Measurements from ENCODE around the gene PIP5K1B. TPM values are rescaled to one million over a fixed set of nuclear protein-coding genes. Genes with fewer than 3 reads are reported as not detected.

The PIP5K1B gene
- total and polyA plus RNA-seq, 7 donors: 10.3 to 72.6 (median 23.5) TPM

- TF ChIP-seq POLR2AphosphoS5 (IDR thresholded peaks at IDR 0.05) (peak in 1 of 4 donors; percentile 15), CTCF (IDR thresholded peaks at IDR 0.05) (no peak), POLR2A (IDR thresholded peaks at IDR 0.05) (no peak)
- 79% methylated on average over 3 of the region's 3 CpGs for WGBS, 2 donors
- intact Hi-C loops (cut with DNase I): no loop called here
- no peaks in the 10 kb centered on the region for H3K9me3 ChIP-seq
- H3K27me3 ChIP-seq: no peaks in the 10 kb centered on the region
- H3K4me3 ChIP-seq: no peak overlapping the region
- peaks cover 0 to 21% (median 11%) of the 10 kb centered on the region in 4 donors for H3K4me1 ChIP-seq
- DNase-seq: no peak
- no peak overlapping the region for H3K27ac ChIP-seq
- no peaks in the 10 kb centered on the region for H3K36me3 ChIP-seq
These were observed 44.6 kb downstream of the PIP5K1B start for GRCh38 chr9:68749579-68750159.

- Histone ChIP-seq H3K27ac (peak overlapping the region in 1 of 4 donors; percentile 25), H3K4me1 (peaks cover 0 to 21% (median 11%) of the 10 kb centered on the region in 4 donors), H3K27me3 (no peaks in the 10 kb centered on the region), H3K36me3 (no peaks in the 10 kb centered on the region), H3K4me3 (no peak overlapping the region), H3K9me3 (no peaks in the 10 kb centered on the region)
- intact Hi-C loops (cut with DNase I): no loop called here
- 75 to 89% methylated on average over 6 of the region's 6 CpGs for WGBS, 2 donors
- TF ChIP-seq EP300 (IDR thresholded peaks at IDR 0.05): no peak
- no peak for TF ChIP-seq CTCF (IDR thresholded peaks at IDR 0.05)
- no peak for TF ChIP-seq POLR2AphosphoS5 (IDR thresholded peaks at IDR 0.05)
- no peak for TF ChIP-seq POLR2A (IDR thresholded peaks at IDR 0.05)
- DNase-seq: no peak
These were observed 45.2 kb downstream of the PIP5K1B start for GRCh38 chr9:68750255-68750654.

- intact Hi-C loops (cut with DNase I): no loop called here
These were observed 45.7 kb downstream of the PIP5K1B start for GRCh38 chr9:68750786-68751185.

GRCh38 chr9:68751556-68751955, 46.5 kb downstream of the PIP5K1B start:
- DNase-seq: no peak
- H3K27ac ChIP-seq: no peak overlapping the region
- H3K4me1 ChIP-seq: peaks cover 0 to 18% (median 8%) of the 10 kb centered on the region in 4 donors
- no peaks in the 10 kb centered on the region for H3K9me3 ChIP-seq
- H3K36me3 ChIP-seq: no peaks in the 10 kb centered on the region
- TF ChIP-seq CTCF (IDR thresholded peaks at IDR 0.05) (no peak), POLR2AphosphoS5 (IDR thresholded peaks at IDR 0.05) (no peak), EP300 (IDR thresholded peaks at IDR 0.05) (no peak), POLR2A (IDR thresholded peaks at IDR 0.05) (no peak)
- H3K4me3 ChIP-seq: no peak overlapping the region
- no peaks in the 10 kb centered on the region for H3K27me3 ChIP-seq
- intact Hi-C loops (cut with DNase I): no loop called here

More at GRCh38 chr9:68750786-68751185, 45.7 kb downstream of the PIP5K1B start:
- Histone ChIP-seq H3K4me3 (no peak overlapping the region), H3K27me3 (no peaks in the 10 kb centered on the region), H3K4me1 (peaks cover 0 to 21% (median 11%) of the 10 kb centered on the region in 4 donors), H3K9me3 (no peaks in the 10 kb centered on the region), H3K27ac (no peak overlapping the region), H3K36me3 (no peaks in the 10 kb centered on the region)
- WGBS, 2 donors: 42 to 68% methylated on average over 4 of the region's 4 CpGs
- TF ChIP-seq POLR2A (IDR thresholded peaks at IDR 0.05) (no peak), CTCF (IDR thresholded peaks at IDR 0.05) (no peak), EP300 (IDR thresholded peaks at IDR 0.05) (no peak), POLR2AphosphoS5 (IDR thresholded peaks at IDR 0.05) (no peak)
- no peak for DNase-seq

DNA sequence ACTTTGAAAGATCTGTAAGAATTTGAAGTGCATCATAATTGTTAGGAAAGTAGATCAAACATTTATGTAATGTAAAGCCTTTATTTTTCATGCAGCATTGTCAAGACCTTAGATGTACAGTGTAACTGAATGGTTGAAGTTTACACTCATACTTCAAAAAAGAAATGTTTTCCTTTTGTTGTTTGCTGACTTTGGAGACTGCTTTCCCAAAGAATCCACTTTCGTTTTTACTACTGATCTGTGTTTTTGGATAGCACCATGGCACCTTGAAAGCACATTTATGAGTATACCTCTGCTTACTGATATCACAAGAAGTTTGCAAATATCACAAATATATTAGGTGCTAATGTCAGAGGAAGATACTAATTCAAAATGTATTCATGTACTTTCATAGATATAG, 50.0 kb downstream of the PIP5K1B start:
- Histone ChIP-seq H3K36me3 (no peaks in the 10 kb centered on the region), H3K27me3 (no peaks in the 10 kb centered on the region), H3K4me3 (no peak overlapping the region), H3K9me3 (no peaks in the 10 kb centered on the region), H3K4me1 (peaks cover 0 to 9% (median 2%) of the 10 kb centered on the region in 4 donors), H3K27ac (no peak overlapping the region)
- intact Hi-C loops (cut with DNase I): no loop called here
- no peak for DNase-seq
- TF ChIP-seq CTCF (IDR thresholded peaks at IDR 0.05) (no peak), POLR2AphosphoS5 (IDR thresholded peaks at IDR 0.05) (no peak), EP300 (IDR thresholded peaks at IDR 0.05) (no peak), POLR2A (IDR thresholded peaks at IDR 0.05) (no peak)
- WGBS, 2 donors: 7 to 36% methylated on average over 1 of the region's 1 CpG

All from sigmoid colon (tissue), 7 donors.